Gastroesophageal sphincter (tissue), 3 donors: Measurements from ENCODE around the gene FHOD3.

Experiments
- EP300 ChIP-seq: sonication (generic); formaldehyde crosslinking; IDR thresholded peaks from one replicate; pipeline ENCODE4 v1.6.1; 2017; ENCODE audit warnings: antibody characterized with exemption, mild to moderate bottlenecking
- POLR2A ChIP-seq, 2 donors: fragments of 450-650 bp; IDR thresholded peaks; one replicate each; pipeline ENCODE4 v1.6.1; 2017; ENCODE audit warnings: antibody characterized with exemption in 2 of 2, mild to moderate bottlenecking in 2 of 2, moderate library complexity in 1 of 2
- POLR2AphosphoS5 ChIP-seq: sonication (generic); formaldehyde crosslinking; IDR thresholded peaks from one replicate; pipeline ENCODE4 v1.6.1; 2017; ENCODE audit warnings: antibody characterized with exemption
- TF ChIP-seq, protein P1 (sequence below), 4 experiments: fragments of 200-600 bp in 2 of 4; fragments of 450-650 bp in 2 of 4; sonication (generic) in 1 of 4; IDR thresholded peaks; one replicate each; pipeline ENCODE4 v1.5.1; 2017 to 2019; ENCODE audit warnings: antibody characterized with exemption in 4 of 4, mild to moderate bottlenecking in 2 of 4, moderate library complexity in 2 of 4

DNA sequence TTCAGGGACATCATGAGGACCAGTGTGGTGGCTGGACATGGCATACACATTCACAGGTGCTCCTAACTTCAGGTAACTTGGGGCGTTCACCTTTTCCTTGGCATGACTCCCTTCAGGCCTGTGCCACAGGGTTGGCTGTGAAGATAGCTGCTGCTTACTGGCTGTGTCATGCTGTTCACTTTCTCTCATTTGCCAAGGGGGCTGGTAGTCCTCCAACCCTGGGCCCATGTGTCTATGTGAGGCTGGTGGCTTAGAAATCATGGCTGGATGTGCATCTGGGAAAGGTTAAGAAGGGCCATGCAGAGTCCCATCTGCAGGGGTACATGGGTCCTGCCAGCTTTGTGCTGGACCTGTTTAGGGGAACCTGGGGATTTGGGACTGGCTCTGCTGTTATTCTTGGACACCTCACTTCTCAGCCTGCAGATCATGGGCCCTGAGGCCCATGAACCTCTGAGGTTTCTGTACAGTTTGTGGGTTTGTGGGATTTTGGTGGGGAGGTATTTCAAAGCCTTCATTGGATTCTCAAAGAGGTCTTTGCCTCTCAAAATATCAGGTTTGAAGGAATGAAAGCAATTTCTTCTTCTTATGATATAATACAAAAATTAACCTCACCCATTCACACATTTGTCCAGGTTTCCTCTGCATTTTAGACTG lies 62.9 kb downstream of the FHOD3 start:
- no peak for TF ChIP-seq POLR2AphosphoS5
- TF ChIP-seq POLR2A (IDR thresholded peaks at IDR 0.05) = no peak
- TF ChIP-seq, protein P1, sequence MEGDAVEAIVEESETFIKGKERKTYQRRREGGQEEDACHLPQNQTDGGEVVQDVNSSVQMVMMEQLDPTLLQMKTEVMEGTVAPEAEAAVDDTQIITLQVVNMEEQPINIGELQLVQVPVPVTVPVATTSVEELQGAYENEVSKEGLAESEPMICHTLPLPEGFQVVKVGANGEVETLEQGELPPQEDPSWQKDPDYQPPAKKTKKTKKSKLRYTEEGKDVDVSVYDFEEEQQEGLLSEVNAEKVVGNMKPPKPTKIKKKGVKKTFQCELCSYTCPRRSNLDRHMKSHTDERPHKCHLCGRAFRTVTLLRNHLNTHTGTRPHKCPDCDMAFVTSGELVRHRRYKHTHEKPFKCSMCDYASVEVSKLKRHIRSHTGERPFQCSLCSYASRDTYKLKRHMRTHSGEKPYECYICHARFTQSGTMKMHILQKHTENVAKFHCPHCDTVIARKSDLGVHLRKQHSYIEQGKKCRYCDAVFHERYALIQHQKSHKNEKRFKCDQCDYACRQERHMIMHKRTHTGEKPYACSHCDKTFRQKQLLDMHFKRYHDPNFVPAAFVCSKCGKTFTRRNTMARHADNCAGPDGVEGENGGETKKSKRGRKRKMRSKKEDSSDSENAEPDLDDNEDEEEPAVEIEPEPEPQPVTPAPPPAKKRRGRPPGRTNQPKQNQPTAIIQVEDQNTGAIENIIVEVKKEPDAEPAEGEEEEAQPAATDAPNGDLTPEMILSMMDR (IDR thresholded peaks at IDR 0.05) = no peak
- TF ChIP-seq EP300 = no peak
